ENCODE results near the gene NEUROD2. TPM values are rescaled to one million over a fixed set of nuclear protein-coding genes. Genes with fewer than 3 reads are reported as not detected.

NEUROD2 gene
- polyA plus RNA-seq, 2 of the 4 experiments (the other 2 are of a cell fraction): not detected

GRCh38 chr17:39653662-39654331 is 46.1 kb upstream of the NEUROD2 start:
- Histone ChIP-seq H3K9me3 (no peaks in the 10 kb centered on the region), H3K4me1 (no peaks in the 10 kb centered on the region), H3K4me3 (no peak overlapping the region), H3K4me2 (no peak overlapping the region), H3K27ac (no peak overlapping the region)
- TF ChIP-seq POLR2AphosphoS2 (conservative IDR thresholded peaks at IDR 0.05; ENCODE audit: low read length) (no peak), RFX5 (IDR thresholded peaks at IDR 0.05) (no peak), HES2 (IDR thresholded peaks at IDR 0.05) (no peak), KDM1A (IDR thresholded peaks at IDR 0.05; ENCODE audit: low read depth) (peak; percentile 47; the same call in 1 of the 2 replicates), POLR2A (IDR thresholded peaks at IDR 0.05; ENCODE audit: low read length) (no peak), HEYL (CRISPR knock-in tag; IDR thresholded peaks at IDR 0.05) (no peak), PBX3 (IDR thresholded peaks at IDR 0.05) (no peak), BCL3 (IDR thresholded peaks at IDR 0.05) (no peak), RAD21 (conservative IDR thresholded peaks at IDR 0.05 in 1 of 2, IDR thresholded peaks at IDR 0.05 in 1 of 2) (peak; percentile 28 to 41; a peak in 3 of 5 replicates), MYC (IDR thresholded peaks at IDR 0.05; ENCODE audit: borderline replicate concordance, low read length) (no peak), FOSL2 (IDR thresholded peaks at IDR 0.05) (no peak), FOSL2 (CRISPR knock-in tag; IDR thresholded peaks at IDR 0.05) (no peak), CEBPB (IDR thresholded peaks at IDR 0.05) (no peak), JUN (IDR thresholded peaks at IDR 0.05) (no peak), FOXS1 (CRISPR knock-in tag; IDR thresholded peaks at IDR 0.05) (no peak), MAZ (IDR thresholded peaks at IDR 0.05; ENCODE audit: borderline replicate concordance, low read depth, low read length) (peak; percentile 72; the same call in 1 of the 2 replicates), MAX (IDR thresholded peaks at IDR 0.05) (no peak), NPAS2 (CRISPR knock-in tag; IDR thresholded peaks at IDR 0.05; ENCODE audit: borderline replicate concordance) (no peak), CHD2 (IDR thresholded peaks at IDR 0.05; ENCODE audit: low read length, partially characterized antibody) (no peak), GATA3 (IDR thresholded peaks at IDR 0.05; ENCODE audit: borderline replicate concordance) (no peak), NR3C1 (IDR thresholded peaks at IDR 0.05) (no peak), ESRRA (IDR thresholded peaks at IDR 0.05; ENCODE audit: borderline replicate concordance, low read length) (0 out of 2 replicates have a peak, but pooled peaks have one; percentile 42), ZSCAN20 (CRISPR knock-in tag; IDR thresholded peaks at IDR 0.05) (no peak), HOXB13 (CRISPR knock-in tag; IDR thresholded peaks at IDR 0.05; ENCODE audit: low read depth) (no peak), SMC3 (IDR thresholded peaks at IDR 0.05) (no peak; the same call in 1 of the 3 replicates)
- TF ChIP-seq, protein P1, sequence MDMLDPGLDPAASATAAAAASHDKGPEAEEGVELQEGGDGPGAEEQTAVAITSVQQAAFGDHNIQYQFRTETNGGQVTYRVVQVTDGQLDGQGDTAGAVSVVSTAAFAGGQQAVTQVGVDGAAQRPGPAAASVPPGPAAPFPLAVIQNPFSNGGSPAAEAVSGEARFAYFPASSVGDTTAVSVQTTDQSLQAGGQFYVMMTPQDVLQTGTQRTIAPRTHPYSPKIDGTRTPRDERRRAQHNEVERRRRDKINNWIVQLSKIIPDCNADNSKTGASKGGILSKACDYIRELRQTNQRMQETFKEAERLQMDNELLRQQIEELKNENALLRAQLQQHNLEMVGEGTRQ (IDR thresholded peaks at IDR 0.05): no peak
- TF ChIP-seq, protein P2, sequence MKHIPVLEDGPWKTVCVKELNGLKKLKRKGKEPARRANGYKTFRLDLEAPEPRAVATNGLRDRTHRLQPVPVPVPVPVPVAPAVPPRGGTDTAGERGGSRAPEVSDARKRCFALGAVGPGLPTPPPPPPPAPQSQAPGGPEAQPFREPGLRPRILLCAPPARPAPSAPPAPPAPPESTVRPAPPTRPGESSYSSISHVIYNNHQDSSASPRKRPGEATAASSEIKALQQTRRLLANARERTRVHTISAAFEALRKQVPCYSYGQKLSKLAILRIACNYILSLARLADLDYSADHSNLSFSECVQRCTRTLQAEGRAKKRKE (CRISPR knock-in tag; IDR thresholded peaks at IDR 0.05; ENCODE audit: low read depth): no peak
- TF ChIP-seq, protein P3, sequence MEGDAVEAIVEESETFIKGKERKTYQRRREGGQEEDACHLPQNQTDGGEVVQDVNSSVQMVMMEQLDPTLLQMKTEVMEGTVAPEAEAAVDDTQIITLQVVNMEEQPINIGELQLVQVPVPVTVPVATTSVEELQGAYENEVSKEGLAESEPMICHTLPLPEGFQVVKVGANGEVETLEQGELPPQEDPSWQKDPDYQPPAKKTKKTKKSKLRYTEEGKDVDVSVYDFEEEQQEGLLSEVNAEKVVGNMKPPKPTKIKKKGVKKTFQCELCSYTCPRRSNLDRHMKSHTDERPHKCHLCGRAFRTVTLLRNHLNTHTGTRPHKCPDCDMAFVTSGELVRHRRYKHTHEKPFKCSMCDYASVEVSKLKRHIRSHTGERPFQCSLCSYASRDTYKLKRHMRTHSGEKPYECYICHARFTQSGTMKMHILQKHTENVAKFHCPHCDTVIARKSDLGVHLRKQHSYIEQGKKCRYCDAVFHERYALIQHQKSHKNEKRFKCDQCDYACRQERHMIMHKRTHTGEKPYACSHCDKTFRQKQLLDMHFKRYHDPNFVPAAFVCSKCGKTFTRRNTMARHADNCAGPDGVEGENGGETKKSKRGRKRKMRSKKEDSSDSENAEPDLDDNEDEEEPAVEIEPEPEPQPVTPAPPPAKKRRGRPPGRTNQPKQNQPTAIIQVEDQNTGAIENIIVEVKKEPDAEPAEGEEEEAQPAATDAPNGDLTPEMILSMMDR (IDR thresholded peaks at IDR 0.05): peak; percentile 90
- ATAC-seq (peak; percentile 65 to 86; a peak in 5 of 6 replicates), FAIRE-seq (no peak), DNase-seq (ENCODE audit: low read depth in 1 of 2, low spot score in 1 of 2) (peak; percentile 67 to 91)
- 49% methylated on average over 14 of the region's 14 CpGs for WGBS (ENCODE audit: missing lambda C conversion rate)
- ChIA-PET POLR2A (interaction anchor here (1.0 kb wide), 1 partner anchor 34 kb away, joined by 3 read pairs; the partner anchor contains the start of gene PGAP3), CTCF (interaction anchor here (0.7 to 48.4 kb wide), 17 partner anchors 31 to 521 kb away, joined by 3 to 1581 read pairs (median 7); partner anchors contain the start of genes ERBB2, MIEN1, NEUROD2 and PGAP3)
